DOHH2 (cell line): ENCODE results near the gene VRK2.

Source experiments
- CTCF ChIP-seq: fragments of 200-600 bp; sonication (generic); IDR thresholded peaks from one replicate; pipeline ENCODE4 v1.5.1; 2014; ENCODE audit warnings: antibody characterized with exemption, mild to moderate bottlenecking, low read depth, low read length; ENCODE audit not compliant: poor library complexity, severe bottlenecking
- EZH2phosphoT487 ChIP-seq: fragments of 200-600 bp; sonication (generic); IDR thresholded peaks from 2 replicates; pipeline ENCODE4 v1.6.1; 2017; ENCODE audit warnings: borderline replicate concordance, mild to moderate bottlenecking, antibody characterized with exemption, low read length, moderate library complexity, mixed read lengths

- TF ChIP-seq CTCF, result no peak
- no peak for TF ChIP-seq EZH2phosphoT487
Observed at GRCh38 chr2:58047373-58047935, 848 bp downstream of the VRK2 start.
